HEK293 (cell line): ENCODE measurements around the gene GPR132.
A peak's percentile ranks its signal among the peaks of the same experiment; 100 is the strongest.

Source experiments
- CTCF ChIA-PET: fragments of 350-600 bp; formaldehyde crosslinking; extraction: SDS; loops from one replicate; lab custom pipeline; 2021; ENCODE audit warnings: antibody characterized with exemption; lab: Yijun Ruan, JAX
- POLR2A ChIA-PET: fragments of 300-600 bp; formaldehyde crosslinking; extraction: SDS; loops from one replicate; lab custom pipeline; 2020; ENCODE audit warnings: antibody characterized with exemption, inconsistent platforms; lab: Yijun Ruan, JAX
- H3K27ac ChIP-seq: fragments of 200-500 bp; sonication (Bioruptor generic); 2 replicates; pipeline ENCODE4 v1.5.1; 2014; ENCODE audit warnings: low read depth, low read length, control low read depth, inconsistent platforms; ENCODE audit errors: extremely low read depth
- H3K36me3 ChIP-seq, 2 experiments: fragments of 200-500 bp in 1 of 2; sonication (Bioruptor generic) in 1 of 2; 1 replicate in 1 of 2; 2 replicates in 1 of 2; pipeline ENCODE4 v1.5.1; 2014 to 2017; ENCODE audit warnings: inconsistent platforms in 2 of 2, low read length in 2 of 2; ENCODE audit not compliant: control insufficient read depth in 2 of 2, insufficient read depth in 1 of 2
- H3K4me1 ChIP-seq: fragments of 200-500 bp; sonication (Bioruptor generic); 2 replicates; pipeline ENCODE4 v1.5.1; 2014; ENCODE audit warnings: mild to moderate bottlenecking, low read length, inconsistent platforms; ENCODE audit not compliant: control insufficient read depth, insufficient read depth
- H3K4me3 ChIP-seq: 2 replicates; pipeline ENCODE4 v1.5.1; 2011; ENCODE audit warnings: low read depth, mild to moderate bottlenecking, control low read depth, low read length, moderate library complexity
- H3K9me3 ChIP-seq: fragments of 200-500 bp; sonication (Bioruptor generic); 2 replicates; pipeline ENCODE4 v1.5.1; 2014; ENCODE audit warnings: low read depth, low read length, inconsistent platforms; ENCODE audit not compliant: control insufficient read depth, insufficient read depth
- GFI1B ChIP-seq: fragments of 450-650 bp; formaldehyde crosslinking; IDR thresholded peaks from 2 replicates; pipeline ENCODE4 v1.5.1; 2016; ENCODE audit warnings: missing biosample characterization, missing genetic modification characterization
- HOXC10 ChIP-seq: sonication (generic); formaldehyde crosslinking; IDR thresholded peaks from 2 replicates; pipeline ENCODE4 v1.8.1; 2023; ENCODE audit warnings: mild to moderate bottlenecking, missing genetic modification reagents
- KLF8 ChIP-seq: fragments of 450-650 bp; formaldehyde crosslinking; IDR thresholded peaks from 2 replicates; pipeline ENCODE4 v1.5.1; 2016; ENCODE audit warnings: missing biosample characterization, missing genetic modification characterization
- KLF9 ChIP-seq: fragments of 450-650 bp; formaldehyde crosslinking; IDR thresholded peaks from 2 replicates; pipeline ENCODE4 v1.5.1; 2016; ENCODE audit warnings: missing biosample characterization, missing genetic modification characterization, low read depth
- SP2 ChIP-seq: fragments of 450-650 bp; formaldehyde crosslinking; IDR thresholded peaks from 2 replicates; pipeline ENCODE4 v1.5.1; 2016; ENCODE audit warnings: missing biosample characterization, missing genetic modification characterization
- YY2 ChIP-seq: fragments of 450-650 bp; formaldehyde crosslinking; IDR thresholded peaks from 2 replicates; pipeline ENCODE4 v1.5.1; 2016; ENCODE audit warnings: missing biosample characterization, missing genetic modification characterization
- ZBTB20 ChIP-seq: fragments of 450-650 bp; formaldehyde crosslinking; IDR thresholded peaks from 2 replicates; pipeline ENCODE4 v1.5.1; 2016; ENCODE audit warnings: missing biosample characterization, missing genetic modification characterization
- ZBTB48 ChIP-seq: fragments of 450-650 bp; formaldehyde crosslinking; IDR thresholded peaks from 2 replicates; pipeline ENCODE4 v1.5.1; 2016; ENCODE audit warnings: missing biosample characterization, missing genetic modification characterization
- ZFP37 ChIP-seq: fragments of 450-650 bp; formaldehyde crosslinking; IDR thresholded peaks from 2 replicates; pipeline ENCODE4 v1.5.1; 2016; ENCODE audit warnings: missing biosample characterization, missing genetic modification characterization
- ZIC2 ChIP-seq: fragments of 450-650 bp; formaldehyde crosslinking; IDR thresholded peaks from 2 replicates; pipeline ENCODE4 v1.5.1; 2016; ENCODE audit warnings: missing biosample characterization, missing genetic modification characterization
- ZNF169 ChIP-seq: fragments of 450-650 bp; formaldehyde crosslinking; IDR thresholded peaks from 2 replicates; pipeline ENCODE4 v1.5.1; 2016; ENCODE audit warnings: missing biosample characterization, missing genetic modification characterization
- ZNF211 ChIP-seq: fragments of 450-650 bp; formaldehyde crosslinking; IDR thresholded peaks from 2 replicates; pipeline ENCODE4 v1.5.1; 2016; ENCODE audit warnings: low read depth, missing biosample characterization, missing genetic modification characterization
- ZNF311 ChIP-seq: fragments of 450-650 bp; formaldehyde crosslinking; IDR thresholded peaks from 2 replicates; pipeline ENCODE4 v1.5.1; 2017; ENCODE audit warnings: missing biosample characterization, missing genetic modification characterization, borderline replicate concordance
- ZNF335 ChIP-seq: fragments of 450-650 bp; formaldehyde crosslinking; conservative IDR thresholded peaks from 2 replicates; pipeline ENCODE4 v1.5.1; 2016; ENCODE audit warnings: missing biosample characterization, missing genetic modification characterization
- ZNF391 ChIP-seq: fragments of 450-650 bp; formaldehyde crosslinking; IDR thresholded peaks from 2 replicates; pipeline ENCODE4 v1.5.1; 2016; ENCODE audit warnings: low read depth, missing biosample characterization, missing genetic modification characterization, borderline replicate concordance
- ZNF449 ChIP-seq: fragments of 450-650 bp; formaldehyde crosslinking; IDR thresholded peaks from 2 replicates; pipeline ENCODE4 v1.5.1; 2017; ENCODE audit warnings: missing biosample characterization, mild to moderate bottlenecking, missing genetic modification characterization, moderate library complexity
- ZNF561 ChIP-seq: fragments of 450-650 bp; IDR thresholded peaks from 2 replicates; pipeline ENCODE4 v1.5.1; 2018; ENCODE audit warnings: missing biosample characterization, missing genetic modification characterization, borderline replicate concordance
- ZNF76 ChIP-seq: fragments of 450-650 bp; formaldehyde crosslinking; IDR thresholded peaks from 2 replicates; pipeline ENCODE4; 2016; ENCODE audit warnings: low read depth, missing biosample characterization, missing genetic modification characterization, borderline replicate concordance
- ZSCAN30 ChIP-seq: fragments of 450-650 bp; IDR thresholded peaks from 2 replicates; pipeline ENCODE4 v1.5.1; 2018; ENCODE audit warnings: missing biosample characterization, mild to moderate bottlenecking, missing genetic modification characterization, moderate library complexity
- TF ChIP-seq, protein P1 (sequence below): fragments of 450-650 bp; formaldehyde crosslinking; IDR thresholded peaks from 2 replicates; pipeline ENCODE4 v1.5.1; 2016; ENCODE audit warnings: missing biosample characterization, missing genetic modification characterization
- TF ChIP-seq, protein P2 (sequence below): fragments of 450-650 bp; formaldehyde crosslinking; IDR thresholded peaks from 2 replicates; pipeline ENCODE4 v1.5.1; 2016; ENCODE audit warnings: missing biosample characterization, missing genetic modification characterization
- TF ChIP-seq, protein P3 (sequence below): fragments of 450-650 bp; formaldehyde crosslinking; optimal IDR thresholded peaks from 2 replicates; pipeline ENCODE3; 2016; ENCODE audit warnings: missing biosample characterization, mild to moderate bottlenecking, missing genetic modification characterization
- TF ChIP-seq, protein P4 (sequence below): fragments of 450-650 bp; formaldehyde crosslinking; IDR thresholded peaks from 2 replicates; pipeline ENCODE4 v1.5.1; 2017; ENCODE audit warnings: missing biosample characterization, missing genetic modification characterization

The GPR132 gene

GRCh38 chr14:105020815-105021655, 44.2 kb downstream of the GPR132 start, which contains the start of gene CDCA4 (continued):
- TF ChIP-seq ZNF561 = peak; percentile 98
- TF ChIP-seq ZNF211 = no peak

- POLR2A ChIA-PET = interaction anchor here (0.9 to 3.1 kb wide), 11 partner anchors 9 to 51 kb away, joined by 3 to 28 read pairs (median 7); partner anchors contain the start of genes AHNAK2 and CLBA1
- peaks cover 14% of the 10 kb centered on the region for H3K4me1 ChIP-seq
- peak; percentile 67 for TF ChIP-seq ZNF335 (tag by site-specific recombination)
- TF ChIP-seq, protein P1, sequence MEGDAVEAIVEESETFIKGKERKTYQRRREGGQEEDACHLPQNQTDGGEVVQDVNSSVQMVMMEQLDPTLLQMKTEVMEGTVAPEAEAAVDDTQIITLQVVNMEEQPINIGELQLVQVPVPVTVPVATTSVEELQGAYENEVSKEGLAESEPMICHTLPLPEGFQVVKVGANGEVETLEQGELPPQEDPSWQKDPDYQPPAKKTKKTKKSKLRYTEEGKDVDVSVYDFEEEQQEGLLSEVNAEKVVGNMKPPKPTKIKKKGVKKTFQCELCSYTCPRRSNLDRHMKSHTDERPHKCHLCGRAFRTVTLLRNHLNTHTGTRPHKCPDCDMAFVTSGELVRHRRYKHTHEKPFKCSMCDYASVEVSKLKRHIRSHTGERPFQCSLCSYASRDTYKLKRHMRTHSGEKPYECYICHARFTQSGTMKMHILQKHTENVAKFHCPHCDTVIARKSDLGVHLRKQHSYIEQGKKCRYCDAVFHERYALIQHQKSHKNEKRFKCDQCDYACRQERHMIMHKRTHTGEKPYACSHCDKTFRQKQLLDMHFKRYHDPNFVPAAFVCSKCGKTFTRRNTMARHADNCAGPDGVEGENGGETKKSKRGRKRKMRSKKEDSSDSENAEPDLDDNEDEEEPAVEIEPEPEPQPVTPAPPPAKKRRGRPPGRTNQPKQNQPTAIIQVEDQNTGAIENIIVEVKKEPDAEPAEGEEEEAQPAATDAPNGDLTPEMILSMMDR (tag by site-specific recombination) = 0 out of 2 replicates have a peak, but pooled peaks have one; percentile 54
- TF ChIP-seq, protein P2, sequence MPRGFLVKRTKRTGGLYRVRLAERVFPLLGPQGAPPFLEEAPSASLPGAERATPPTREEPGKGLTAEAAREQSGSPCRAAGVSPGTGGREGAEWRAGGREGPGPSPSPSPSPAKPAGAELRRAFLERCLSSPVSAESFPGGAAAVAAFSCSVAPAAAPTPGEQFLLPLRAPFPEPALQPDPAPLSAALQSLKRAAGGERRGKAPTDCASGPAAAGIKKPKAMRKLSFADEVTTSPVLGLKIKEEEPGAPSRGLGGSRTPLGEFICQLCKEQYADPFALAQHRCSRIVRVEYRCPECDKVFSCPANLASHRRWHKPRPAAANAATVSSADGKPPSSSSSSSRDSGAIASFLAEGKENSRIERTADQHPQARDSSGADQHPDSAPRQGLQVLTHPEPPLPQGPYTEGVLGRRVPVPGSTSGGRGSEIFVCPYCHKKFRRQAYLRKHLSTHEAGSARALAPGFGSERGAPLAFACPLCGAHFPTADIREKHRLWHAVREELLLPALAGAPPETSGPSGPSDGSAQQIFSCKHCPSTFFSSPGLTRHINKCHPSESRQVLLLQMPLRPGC (tag by site-specific recombination) = no peak
- no peak for TF ChIP-seq ZFP37
- TF ChIP-seq ZNF76 (tag by site-specific recombination) = 0 out of 2 replicates have a peak, but pooled peaks have one; percentile 18
- peak; percentile 63 for TF ChIP-seq ZIC2 (tag by site-specific recombination)
- peak; percentile 73; the same call in 1 of the 2 replicates for TF ChIP-seq ZBTB20 (tag by site-specific recombination)
- TF ChIP-seq KLF9 = 0 out of 2 replicates have a peak, but pooled peaks have one; percentile 27
- TF ChIP-seq ZNF169 (tag by site-specific recombination) = no peak
- TF ChIP-seq, protein P3, sequence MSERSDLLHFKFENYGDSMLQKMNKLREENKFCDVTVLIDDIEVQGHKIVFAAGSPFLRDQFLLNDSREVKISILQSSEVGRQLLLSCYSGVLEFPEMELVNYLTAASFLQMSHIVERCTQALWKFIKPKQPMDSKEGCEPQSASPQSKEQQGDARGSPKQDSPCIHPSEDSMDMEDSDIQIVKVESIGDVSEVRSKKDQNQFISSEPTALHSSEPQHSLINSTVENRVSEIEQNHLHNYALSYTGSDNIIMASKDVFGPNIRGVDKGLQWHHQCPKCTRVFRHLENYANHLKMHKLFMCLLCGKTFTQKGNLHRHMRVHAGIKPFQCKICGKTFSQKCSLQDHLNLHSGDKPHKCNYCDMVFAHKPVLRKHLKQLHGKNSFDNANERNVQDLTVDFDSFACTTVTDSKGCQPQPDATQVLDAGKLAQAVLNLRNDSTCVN (tag by site-specific recombination) = peak; percentile 62
- TF ChIP-seq SP2 = 0 out of 2 replicates have a peak, but pooled peaks have one; percentile 17
- TF ChIP-seq YY2 (tag by site-specific recombination) = no peak
- no peak for TF ChIP-seq ZNF391 (tag by site-specific recombination)
- 0 out of 2 replicates have a peak, but pooled peaks have one; percentile 4 for TF ChIP-seq GFI1B (tag by site-specific recombination)
- TF ChIP-seq ZSCAN30 (tag by site-specific recombination) = peak; percentile 11; the same call in 1 of the 2 replicates
- peak; percentile 46; the same call in 1 of the 2 replicates for TF ChIP-seq ZNF449
- TF ChIP-seq ZBTB48 = no peak
- no peak for TF ChIP-seq ZNF561
- TF ChIP-seq ZNF311 (tag by site-specific recombination) = no peak
- 0 out of 2 replicates have a peak, but pooled peaks have one; percentile 13 for TF ChIP-seq KLF8 (tag by site-specific recombination)
- TF ChIP-seq, protein P4, sequence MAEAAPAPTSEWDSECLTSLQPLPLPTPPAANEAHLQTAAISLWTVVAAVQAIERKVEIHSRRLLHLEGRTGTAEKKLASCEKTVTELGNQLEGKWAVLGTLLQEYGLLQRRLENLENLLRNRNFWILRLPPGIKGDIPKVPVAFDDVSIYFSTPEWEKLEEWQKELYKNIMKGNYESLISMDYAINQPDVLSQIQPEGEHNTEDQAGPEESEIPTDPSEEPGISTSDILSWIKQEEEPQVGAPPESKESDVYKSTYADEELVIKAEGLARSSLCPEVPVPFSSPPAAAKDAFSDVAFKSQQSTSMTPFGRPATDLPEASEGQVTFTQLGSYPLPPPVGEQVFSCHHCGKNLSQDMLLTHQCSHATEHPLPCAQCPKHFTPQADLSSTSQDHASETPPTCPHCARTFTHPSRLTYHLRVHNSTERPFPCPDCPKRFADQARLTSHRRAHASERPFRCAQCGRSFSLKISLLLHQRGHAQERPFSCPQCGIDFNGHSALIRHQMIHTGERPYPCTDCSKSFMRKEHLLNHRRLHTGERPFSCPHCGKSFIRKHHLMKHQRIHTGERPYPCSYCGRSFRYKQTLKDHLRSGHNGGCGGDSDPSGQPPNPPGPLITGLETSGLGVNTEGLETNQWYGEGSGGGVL = 0 out of 2 replicates have a peak, but pooled peaks have one; percentile 4
- TF ChIP-seq HOXC10 (CRISPR knock-in tag) = no peak
- H3K4me3 ChIP-seq = peak overlapping the region; percentile 96
- peak overlapping the region; percentile 99 for H3K27ac ChIP-seq
- no peaks in the 10 kb centered on the region for H3K9me3 ChIP-seq
- CTCF ChIA-PET = interaction anchor here (0.6 to 7.1 kb wide), 7 partner anchors 25 to 124 kb away, joined by 3 to 59 read pairs (median 3); no protein-coding TSS in a partner anchor
- peaks cover 10 to 34% of the 10 kb centered on the region in 2 experiments; a peak in 2 of 3 replicates for H3K36me3 ChIP-seq
Observed at GRCh38 chr14:105019861-105020814, 45.1 kb downstream of the GPR132 start.
